Suprapubic skin (tissue), 4 donors: ENCODE measurements around the gene STX16.

ENCODE experiments used
- CTCF ChIP-seq, 2 donors: fragments of 200-600 bp in 1 of 2; fragments of 450-650 bp in 1 of 2; sonication (generic) in 1 of 2; IDR thresholded peaks; one replicate each; pipeline ENCODE4 v1.5.1; 2016 to 2019; ENCODE audit warnings: antibody characterized with exemption in 2 of 2, mild to moderate bottlenecking in 1 of 2, moderate library complexity in 1 of 2
- EP300 ChIP-seq: sonication (generic); formaldehyde crosslinking; IDR thresholded peaks from one replicate; pipeline ENCODE4 v1.6.1; 2017; ENCODE audit warnings: antibody characterized with exemption
- POLR2A ChIP-seq, 2 donors: fragments of 450-650 bp; IDR thresholded peaks; one replicate each; pipeline ENCODE4 v1.6.1; 2017; ENCODE audit warnings: antibody characterized with exemption in 2 of 2, mild to moderate bottlenecking in 2 of 2, moderate library complexity in 2 of 2
- POLR2AphosphoS5 ChIP-seq, 3 donors: sonication (generic); formaldehyde crosslinking; IDR thresholded peaks; one replicate each; pipeline ENCODE4 v1.6.1; 2017; ENCODE audit warnings: antibody characterized with exemption in 3 of 3

- TF ChIP-seq POLR2A (IDR thresholded peaks at IDR 0.05) (no peak), CTCF (IDR thresholded peaks at IDR 0.05) (no peak), POLR2AphosphoS5 (IDR thresholded peaks at IDR 0.05) (no peak), EP300 (no peak)
Observed at GRCh38 chr20:58685988-58686387, 34.9 kb downstream of the STX16 start.
